Measurements from ENCODE around the gene SYNGR4. TPM values are rescaled to one million over a fixed set of nuclear protein-coding genes. Genes with fewer than 3 reads are reported as not detected.
A peak's percentile ranks its signal among the peaks of the same experiment; 100 is the strongest.

The SYNGR4 gene
- total RNA-seq, 4 donors from 2014 or later, result not detected

DNA sequence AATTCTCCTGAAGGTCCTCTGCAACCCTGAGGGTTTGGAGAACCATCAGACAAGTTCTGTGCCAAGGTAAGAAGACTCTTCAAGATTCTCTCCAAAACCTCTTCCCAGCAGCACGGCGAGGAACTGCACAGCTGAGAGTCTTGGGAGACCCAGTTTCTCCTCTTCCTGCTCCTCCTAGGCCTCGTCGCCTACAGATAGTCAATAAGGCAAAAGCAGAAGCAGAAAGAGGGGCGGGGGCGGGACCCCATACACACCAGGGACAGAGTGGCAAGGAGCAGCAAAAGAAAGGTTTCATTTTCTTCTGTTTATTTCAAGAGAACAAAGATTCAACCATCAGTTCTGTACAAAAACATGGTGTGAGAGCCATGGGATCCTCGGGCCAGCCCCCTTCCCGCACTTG is 18.1 kb downstream of the SYNGR4 start:
- Histone ChIP-seq H3K4me1 (no peaks in the 10 kb centered on the region), H3K27ac (no peak overlapping the region), H3K4me3 (no peak overlapping the region), H3K27me3 (no peaks in the 10 kb centered on the region), H3K9me3 (no peaks in the 10 kb centered on the region), H3K36me3 (peaks cover 3 to 73% (median 16%) of the 10 kb centered on the region in 3 donors)
- no peak for DNase-seq (ENCODE audit: low spot score in 2 of 2)
- TF ChIP-seq EP300 (IDR thresholded peaks at IDR 0.05), result no peak
- TF ChIP-seq POLR2A (IDR thresholded peaks at IDR 0.05), result no peak
- TF ChIP-seq CTCF (IDR thresholded peaks at IDR 0.05), result no peak
- 84 to 89% methylated on average over 8 of the region's 8 CpGs for WGBS, 2 donors

- Histone ChIP-seq H3K4me1 (peaks cover 0 to 18% (median 0%) of the 10 kb centered on the region in 4 donors), H3K4me3 (no peak overlapping the region), H3K27ac (no peak overlapping the region), H3K27me3 (no peaks in the 10 kb centered on the region), H3K36me3 (peaks cover 3 to 92% (median 25%) of the 10 kb centered on the region in 3 donors), H3K9me3 (no peaks in the 10 kb centered on the region)
- TF ChIP-seq EP300 (IDR thresholded peaks at IDR 0.05) (no peak), CTCF (IDR thresholded peaks at IDR 0.05) (no peak), POLR2A (IDR thresholded peaks at IDR 0.05) (no peak)
- WGBS, 2 donors, result 91 to 92% methylated on average over 7 of the region's 7 CpGs
- DNase-seq (ENCODE audit: low spot score in 2 of 2), result no peak
Measured at GRCh38 chr19:48385461-48386087, 21.4 kb downstream of the SYNGR4 start.

DNA sequence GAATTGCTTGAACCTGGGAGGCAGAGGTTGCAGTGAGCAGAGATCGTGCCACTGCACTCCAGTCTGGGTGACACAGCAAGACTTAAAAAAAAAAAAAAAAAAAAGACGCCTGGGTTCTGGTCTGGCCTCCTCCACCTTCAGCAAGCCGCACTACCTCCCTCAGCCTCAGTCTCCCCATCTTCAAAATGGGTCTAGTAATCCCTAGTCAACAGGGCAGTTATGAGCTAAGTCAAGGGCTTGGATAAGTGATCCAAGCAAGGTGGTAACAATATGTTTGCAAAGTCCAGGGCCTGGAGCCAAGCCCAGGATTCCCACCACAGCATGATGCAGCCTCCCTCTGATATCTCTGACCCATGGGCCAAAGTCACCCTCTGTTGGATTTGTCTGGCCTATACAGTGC is 22.8 kb downstream of the SYNGR4 start:
- 92 to 94% methylated on average over 3 of the region's 3 CpGs for WGBS, 2 donors
- no peaks in the 10 kb centered on the region for H3K9me3 ChIP-seq
- no peak for DNase-seq (ENCODE audit: low spot score in 2 of 2)
- H3K27me3 ChIP-seq, result no peaks in the 10 kb centered on the region
- peaks cover 3 to 77% (median 25%) of the 10 kb centered on the region in 3 donors for H3K36me3 ChIP-seq
- no peak for TF ChIP-seq EP300 (IDR thresholded peaks at IDR 0.05)
- TF ChIP-seq POLR2A (IDR thresholded peaks at IDR 0.05), result no peak
- no peak for TF ChIP-seq CTCF (IDR thresholded peaks at IDR 0.05)
- H3K27ac ChIP-seq, result no peak overlapping the region
- no peak overlapping the region for H3K4me3 ChIP-seq
- peaks cover 0 to 23% (median 0%) of the 10 kb centered on the region in 4 donors for H3K4me1 ChIP-seq

DNA sequence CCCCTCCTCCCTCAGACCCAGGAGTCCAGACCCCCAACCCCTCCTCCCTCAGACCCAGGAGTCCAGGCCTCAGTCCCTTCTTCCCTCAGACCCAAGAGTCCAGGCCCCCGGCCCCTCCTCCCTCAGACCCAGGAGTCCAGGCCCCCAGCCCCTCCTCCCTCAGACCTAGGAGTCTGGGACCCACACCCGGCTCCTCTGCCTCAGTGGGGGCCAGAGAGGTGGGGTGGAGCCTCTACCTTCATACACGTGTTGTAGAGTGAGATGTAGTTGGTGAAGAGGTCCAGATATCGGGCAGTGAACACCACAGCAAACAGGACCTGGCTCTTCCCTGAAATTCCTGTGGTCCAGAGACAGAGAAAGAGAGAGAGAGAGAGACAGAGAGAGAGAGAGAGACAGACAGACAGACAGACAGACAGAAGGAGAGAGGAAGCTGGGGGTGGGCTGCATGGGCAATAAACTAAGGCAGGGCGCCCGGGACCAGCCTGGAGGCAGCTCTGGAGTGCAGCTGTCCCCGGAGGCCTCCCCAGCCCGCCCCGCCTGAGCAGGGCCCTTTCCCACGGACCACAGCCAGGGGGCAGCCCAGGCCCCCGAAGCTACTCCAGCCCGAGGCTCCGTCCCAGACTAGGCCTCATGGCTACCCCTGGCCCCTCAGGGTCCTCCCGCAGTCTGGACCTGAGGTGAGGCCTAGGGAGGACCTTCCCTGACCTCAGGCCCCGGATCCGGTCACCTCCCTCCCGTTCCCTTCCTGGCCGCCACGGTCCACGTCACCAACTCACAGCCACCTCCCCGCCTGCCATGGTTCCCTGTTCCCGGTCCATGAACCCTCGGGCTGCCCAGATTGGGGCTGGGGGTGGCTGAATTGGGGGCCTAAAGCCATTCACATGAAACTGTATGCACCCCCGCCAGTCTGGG is 26.3 kb downstream of the SYNGR4 start:
- peaks cover 0 to 45% (median 13%) of the 10 kb centered on the region in 4 donors for H3K4me1 ChIP-seq
- no peaks in the 10 kb centered on the region for H3K9me3 ChIP-seq
- peak; percentile 50 to 85 (median 79) for TF ChIP-seq CTCF (IDR thresholded peaks at IDR 0.05)
- TF ChIP-seq POLR2A (IDR thresholded peaks at IDR 0.05), result no peak
- peak in 1 of 2 donors; percentile 40 for TF ChIP-seq EP300 (IDR thresholded peaks at IDR 0.05)
- WGBS, 2 donors, result 2 to 6% methylated on average over 16 to 24 of the region's 24 CpGs
- peak; percentile 21 to 40 for DNase-seq (ENCODE audit: low spot score in 2 of 2)
- peaks cover 0 to 30% of the 10 kb centered on the region in 2 donors for H3K27me3 ChIP-seq
- peak overlapping the region; percentile 69 to 87 (median 84) for H3K4me3 ChIP-seq
- H3K27ac ChIP-seq, result peak overlapping the region; percentile 76 to 90 (median 90)
- H3K36me3 ChIP-seq, result peaks cover 0 to 43% (median 18%) of the 10 kb centered on the region in 3 donors
